IgD-negative memory B cell (primary cell): Measurements from ENCODE around the gene BAHCC1. TPM values are rescaled to one million over a fixed set of nuclear protein-coding genes. Genes with fewer than 3 reads are reported as not detected.

Experiments used
- H3K27ac Mint-ChIP-seq, 3 donors: one replicate each; pipeline ENCODE4 v1.8.0; 2020 to 2022; ENCODE audit warnings: mild to moderate bottlenecking in 3 of 3, mixed read lengths in 3 of 3, moderate library complexity in 1 of 3
- H3K27me3 Mint-ChIP-seq: one replicate; pipeline ENCODE4 v1.8.0; 2021; ENCODE audit warnings: mixed read lengths
- H3K36me3 Mint-ChIP-seq: one replicate; pipeline ENCODE4 v1.8.0; 2020; ENCODE audit warnings: mild to moderate bottlenecking, mixed read lengths
- H3K4me1 Mint-ChIP-seq, 3 donors: one replicate each; pipeline ENCODE4 v1.8.0; 2020 to 2022; ENCODE audit warnings: mixed read lengths in 3 of 3, mild to moderate bottlenecking in 1 of 3
- H3K4me3 Mint-ChIP-seq, 4 donors: one replicate each; pipeline ENCODE4 v1.8.0; 2020 to 2022; ENCODE audit warnings: mild to moderate bottlenecking in 4 of 4, mixed read lengths in 4 of 4, moderate library complexity in 3 of 4
- H3K9me3 Mint-ChIP-seq, 3 donors: one replicate each; pipeline ENCODE4 v1.8.0; 2020 to 2021; ENCODE audit warnings: mixed read lengths in 3 of 3, mild to moderate bottlenecking in 1 of 3
- polyA plus RNA-seq: library from polyadenylated mRNA; unstranded; fragments of 300-500 nt; fragmentation: Illumina TruSeq; gene quantifications from one replicate; pipeline ENCODE4 v1.2.3, GENCODE V29; 2021

BAHCC1 gene
- polyA plus RNA-seq, 1 donor from 2014 or later, result not detected

DNA sequence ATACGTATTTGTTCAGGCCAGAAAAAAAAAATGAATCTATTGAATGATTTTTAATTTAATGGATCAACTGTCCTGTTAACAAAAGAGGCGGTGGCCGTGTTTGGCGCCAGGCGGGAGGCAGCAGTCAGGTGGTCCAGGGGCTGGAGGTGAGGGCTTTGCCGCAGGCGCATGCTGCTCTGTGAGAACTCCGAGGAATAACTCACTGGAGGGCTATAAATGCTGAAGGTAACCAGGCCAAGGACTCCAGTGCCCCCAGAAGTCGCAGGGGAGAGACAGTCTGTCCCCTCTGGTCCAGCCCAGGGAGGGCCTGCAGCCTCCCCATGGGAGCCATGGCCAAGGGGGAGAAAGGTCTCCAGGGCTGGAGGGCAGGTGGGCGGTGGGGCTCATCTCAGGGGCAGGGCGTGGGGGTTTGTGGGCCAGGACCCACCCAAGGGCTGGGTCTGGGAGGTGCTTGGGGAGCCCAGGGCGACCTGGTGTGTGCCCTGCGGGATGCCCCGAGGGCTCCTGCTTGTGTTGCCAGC, 7.1 kb upstream of the BAHCC1 start:
- Mint-ChIP-seq H3K4me3 (peak overlapping the region; percentile 57 to 82 (median 66)), H3K27me3 (peaks cover 60% of the 10 kb centered on the region), H3K27ac (peak overlapping the region in 1 of 3 donors; percentile 71)

DNA sequence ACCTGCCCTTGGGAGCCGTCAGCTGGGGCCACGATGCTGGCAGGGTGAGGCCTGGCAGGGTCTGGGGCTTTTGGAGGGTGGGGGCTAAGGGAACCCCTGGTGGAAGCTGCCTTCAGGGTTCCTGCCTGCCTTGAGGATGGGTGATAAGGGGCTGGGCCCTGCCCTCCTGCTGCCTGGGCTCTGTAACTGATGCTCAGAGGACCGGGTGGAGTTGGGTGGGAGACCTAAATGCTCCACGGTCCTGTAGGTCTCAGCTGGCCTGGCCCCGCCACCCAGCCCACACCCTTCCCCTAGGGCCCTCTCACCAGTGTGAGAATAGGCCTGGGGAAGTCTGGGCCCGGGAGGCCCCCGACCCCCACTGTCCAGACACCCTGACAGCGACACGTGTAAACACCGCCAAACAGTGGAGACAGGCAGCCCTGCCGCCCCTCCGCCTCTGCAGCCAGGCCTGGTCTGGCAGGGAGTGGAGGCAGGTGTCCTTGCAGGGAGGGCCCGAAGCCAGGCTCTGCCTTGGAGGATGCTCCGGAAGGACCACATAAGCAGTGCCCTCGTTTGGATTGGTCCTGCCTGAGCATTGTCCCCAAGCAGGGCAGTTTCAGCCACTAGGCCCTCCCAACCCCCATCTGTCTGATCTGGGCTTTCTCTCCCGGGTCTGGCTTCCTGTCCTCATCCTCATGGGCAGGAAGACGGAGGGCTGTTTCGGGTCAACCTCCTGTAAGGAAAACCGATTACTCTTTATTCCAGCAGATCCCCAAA, 6.5 kb upstream of the BAHCC1 start:
- H3K36me3 Mint-ChIP-seq, result no peaks in the 10 kb centered on the region
- peak overlapping the region in 2 of 3 donors; percentile 25 to 74 for H3K27ac Mint-ChIP-seq
- H3K9me3 Mint-ChIP-seq, result no peaks in the 10 kb centered on the region
- no peaks in the 10 kb centered on the region for H3K4me1 Mint-ChIP-seq
- peak overlapping the region in 2 of 4 donors; percentile 28 to 56 for H3K4me3 Mint-ChIP-seq
- H3K27me3 Mint-ChIP-seq, result peaks cover 55% of the 10 kb centered on the region

More for the DNA sequence above, 7.1 kb upstream of the BAHCC1 start:
- H3K36me3 Mint-ChIP-seq, result no peaks in the 10 kb centered on the region
- H3K9me3 Mint-ChIP-seq, result no peaks in the 10 kb centered on the region
- H3K4me1 Mint-ChIP-seq, result no peaks in the 10 kb centered on the region

DNA sequence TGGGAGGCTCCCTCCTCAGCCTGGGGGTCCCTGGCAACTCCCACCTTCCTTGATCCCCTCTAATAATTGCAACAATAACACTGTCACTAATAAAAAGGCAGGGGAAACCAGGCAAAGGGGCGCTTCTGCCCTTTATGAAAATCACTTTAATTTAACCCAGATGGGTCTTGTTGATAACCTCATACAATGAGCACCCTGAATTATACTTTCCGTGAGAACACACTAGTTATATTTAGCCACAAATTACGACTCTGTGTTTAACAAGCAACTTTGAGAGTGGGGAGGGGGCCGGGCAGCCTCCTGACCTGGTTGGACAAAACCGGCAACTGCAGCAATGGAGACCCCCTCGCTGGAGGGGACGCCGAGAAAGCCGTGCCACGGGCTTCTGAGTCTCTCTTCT, 5.7 kb upstream of the BAHCC1 start:
- H3K27me3 Mint-ChIP-seq, result peaks cover 57% of the 10 kb centered on the region
- H3K36me3 Mint-ChIP-seq, result no peaks in the 10 kb centered on the region
- peak overlapping the region in 1 of 3 donors; percentile 25 for H3K27ac Mint-ChIP-seq
- peaks cover 3 to 5% (median 3%) of the 10 kb centered on the region in 3 donors for H3K4me1 Mint-ChIP-seq
- no peaks in the 10 kb centered on the region for H3K9me3 Mint-ChIP-seq
- peak overlapping the region in 1 of 4 donors; percentile 56 for H3K4me3 Mint-ChIP-seq

DNA sequence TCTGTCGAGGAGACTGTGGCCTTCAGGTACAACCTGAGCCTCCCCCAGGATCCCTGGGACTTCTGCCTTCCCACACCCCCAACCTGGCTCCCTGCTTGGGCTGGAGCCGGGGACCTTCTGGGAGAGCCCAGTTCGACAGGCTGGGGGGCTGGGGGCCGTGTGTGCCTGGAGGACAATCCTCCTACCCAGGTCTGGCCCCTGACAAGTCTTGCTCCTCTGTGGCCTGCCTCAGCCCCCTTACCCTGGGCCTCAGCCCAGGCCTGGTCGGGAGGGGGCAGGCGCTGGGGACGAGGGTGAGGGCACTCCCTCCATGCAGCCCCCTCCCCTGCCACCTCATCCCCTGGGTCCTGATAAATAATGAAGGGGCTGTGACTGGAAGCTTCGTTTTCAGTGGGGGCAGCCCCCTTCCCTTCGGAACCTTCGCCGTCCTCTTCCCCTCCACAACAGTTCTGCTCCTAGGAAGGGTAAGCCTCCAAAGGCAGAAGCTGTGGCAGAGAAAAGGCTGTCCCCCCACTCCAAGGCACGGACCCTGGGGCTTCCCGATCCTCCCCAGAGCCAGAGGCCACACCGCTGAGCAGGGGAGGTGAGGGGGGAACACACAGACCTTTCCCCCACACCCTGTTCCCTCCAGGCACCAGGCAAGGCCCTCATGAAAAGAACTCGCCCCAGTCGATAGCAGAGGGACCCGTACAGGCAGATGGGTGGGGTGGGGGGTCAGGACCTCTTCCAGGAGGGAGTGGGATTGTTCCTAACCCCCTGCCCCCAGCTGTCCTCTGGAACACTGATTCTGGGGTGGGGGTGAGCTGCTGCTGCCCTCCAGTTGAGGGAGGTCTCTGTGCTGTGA, 5.0 kb upstream of the BAHCC1 start:
- no peak overlapping the region for H3K27ac Mint-ChIP-seq
- H3K4me3 Mint-ChIP-seq, result peak overlapping the region in 2 of 4 donors; percentile 37 to 56
- peaks cover 55% of the 10 kb centered on the region for H3K27me3 Mint-ChIP-seq
- H3K9me3 Mint-ChIP-seq, result peaks cover 0 to 3% (median 0%) of the 10 kb centered on the region in 3 donors
- peaks cover 3 to 9% (median 3%) of the 10 kb centered on the region in 3 donors for H3K4me1 Mint-ChIP-seq
- no peaks in the 10 kb centered on the region for H3K36me3 Mint-ChIP-seq

DNA sequence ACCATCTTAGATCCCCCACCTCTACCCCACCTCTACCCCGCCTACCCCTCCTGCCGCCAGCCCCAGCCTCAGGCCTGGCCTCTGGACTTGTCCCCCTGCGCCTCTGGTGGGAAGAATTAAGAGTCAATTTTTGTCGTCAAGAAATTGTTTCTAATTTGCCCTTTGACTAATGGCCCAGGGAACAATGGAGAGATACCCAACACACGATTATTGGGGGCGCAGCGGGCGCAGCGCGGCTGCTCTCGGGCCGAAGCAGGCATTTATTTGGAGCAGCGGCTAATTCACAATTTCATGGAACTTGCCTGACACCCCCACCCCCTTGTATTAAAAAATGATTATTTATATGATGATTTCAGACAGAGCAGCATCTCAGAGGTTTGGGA, 4.4 kb upstream of the BAHCC1 start:
- H3K4me3 Mint-ChIP-seq, result peak overlapping the region in 1 of 4 donors; percentile 63
- H3K4me1 Mint-ChIP-seq, result peaks cover 3 to 11% (median 3%) of the 10 kb centered on the region in 3 donors
- H3K27me3 Mint-ChIP-seq, result peaks cover 52% of the 10 kb centered on the region
- H3K36me3 Mint-ChIP-seq, result no peaks in the 10 kb centered on the region
- H3K9me3 Mint-ChIP-seq, result peaks cover 0 to 4% (median 0%) of the 10 kb centered on the region in 3 donors
- H3K27ac Mint-ChIP-seq, result peak overlapping the region in 2 of 3 donors; percentile 56 to 86

DNA sequence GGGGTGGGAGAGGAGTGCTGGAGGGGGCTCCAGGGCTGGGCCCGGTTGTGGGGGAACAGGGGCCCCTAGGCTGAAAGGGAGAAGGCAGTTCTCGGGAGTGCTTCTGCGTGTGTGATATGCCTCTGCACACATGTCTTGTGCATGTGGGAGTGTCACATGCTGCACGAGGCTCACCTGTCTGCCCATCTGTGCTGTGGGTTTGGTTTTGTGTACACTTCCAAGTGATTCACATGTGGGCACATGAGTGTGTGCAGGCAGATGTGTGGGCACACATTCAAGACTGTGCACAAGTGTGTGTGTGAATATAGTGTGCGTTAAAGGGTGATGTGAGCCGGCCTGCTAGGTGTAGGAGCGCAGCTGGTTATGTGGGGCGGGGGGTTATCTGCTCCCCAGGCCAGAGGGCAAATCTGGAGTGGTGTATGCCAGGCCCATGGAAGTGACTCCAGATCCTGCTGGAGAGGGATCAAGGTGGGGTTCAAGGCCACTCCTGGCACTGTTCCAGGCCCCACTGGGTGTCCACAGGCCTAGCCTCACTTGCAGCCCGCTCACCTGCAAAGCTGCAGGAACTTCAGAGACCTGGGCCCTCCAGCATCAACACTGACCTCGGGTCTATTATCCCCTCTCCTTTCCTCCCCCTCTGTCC, 3.8 kb upstream of the BAHCC1 start:
- Mint-ChIP-seq H3K27ac (peak overlapping the region; percentile 39 to 86 (median 56)), H3K4me1 (peaks cover 3 to 11% (median 3%) of the 10 kb centered on the region in 3 donors), H3K4me3 (peak overlapping the region in 2 of 4 donors; percentile 47 to 63), H3K27me3 (peaks cover 47% of the 10 kb centered on the region), H3K9me3 (peaks cover 0 to 4% (median 0%) of the 10 kb centered on the region in 3 donors), H3K36me3 (no peaks in the 10 kb centered on the region)

DNA sequence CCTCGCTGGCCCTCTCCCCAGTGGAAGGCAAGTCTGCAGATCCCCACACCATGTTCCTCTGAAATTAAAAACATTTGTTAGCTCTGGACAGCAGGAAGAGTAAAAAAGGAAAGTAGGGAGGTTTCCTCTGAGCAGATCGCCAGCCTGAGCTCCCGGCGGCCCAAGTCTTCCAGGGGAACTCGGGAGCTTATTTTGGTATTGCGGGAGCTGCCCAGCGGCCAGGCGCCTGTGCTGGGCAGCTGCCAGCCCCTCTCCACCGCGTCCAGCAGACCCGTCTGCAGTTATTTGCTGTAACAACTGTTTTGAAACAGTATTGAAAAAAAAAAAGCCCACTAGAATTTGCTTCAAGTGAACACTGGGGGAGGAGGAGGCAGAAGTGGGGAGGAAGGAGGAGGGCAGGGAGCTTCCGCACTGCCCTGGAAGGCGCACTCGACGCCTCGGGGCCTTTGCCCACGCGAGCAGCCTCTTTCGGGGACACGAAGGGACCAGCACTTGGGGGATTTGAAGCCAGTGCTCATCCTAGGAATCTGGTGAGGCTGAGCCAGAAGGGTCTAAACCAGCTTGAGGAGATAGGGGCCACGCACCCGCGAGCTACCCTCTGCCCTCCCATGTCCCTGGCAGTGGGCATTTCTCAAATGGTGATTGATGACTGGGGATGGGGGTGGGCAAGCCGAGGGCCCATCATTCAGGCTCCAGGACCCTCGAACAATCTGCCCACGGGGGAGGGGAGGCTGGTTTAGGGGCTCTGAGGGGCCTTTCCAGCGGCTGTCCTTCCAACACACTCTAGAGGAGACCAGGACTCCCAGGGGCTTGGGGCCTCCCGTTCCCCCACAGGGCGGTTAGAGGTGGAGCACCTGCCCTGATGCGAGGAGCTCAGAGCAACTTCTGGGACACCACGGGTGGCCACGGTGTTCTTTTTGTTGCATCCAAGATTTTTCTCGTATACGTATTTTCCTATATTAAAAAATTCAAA, 3.0 kb upstream of the BAHCC1 start:
- Mint-ChIP-seq H3K4me1 (peaks cover 3 to 11% (median 3%) of the 10 kb centered on the region in 3 donors), H3K4me3 (peak overlapping the region; percentile 32 to 67 (median 55)), H3K27ac (peak overlapping the region; percentile 86 to 88 (median 87)), H3K27me3 (peaks cover 50% of the 10 kb centered on the region), H3K36me3 (no peaks in the 10 kb centered on the region), H3K9me3 (peaks cover 0 to 4% (median 0%) of the 10 kb centered on the region in 3 donors)

DNA sequence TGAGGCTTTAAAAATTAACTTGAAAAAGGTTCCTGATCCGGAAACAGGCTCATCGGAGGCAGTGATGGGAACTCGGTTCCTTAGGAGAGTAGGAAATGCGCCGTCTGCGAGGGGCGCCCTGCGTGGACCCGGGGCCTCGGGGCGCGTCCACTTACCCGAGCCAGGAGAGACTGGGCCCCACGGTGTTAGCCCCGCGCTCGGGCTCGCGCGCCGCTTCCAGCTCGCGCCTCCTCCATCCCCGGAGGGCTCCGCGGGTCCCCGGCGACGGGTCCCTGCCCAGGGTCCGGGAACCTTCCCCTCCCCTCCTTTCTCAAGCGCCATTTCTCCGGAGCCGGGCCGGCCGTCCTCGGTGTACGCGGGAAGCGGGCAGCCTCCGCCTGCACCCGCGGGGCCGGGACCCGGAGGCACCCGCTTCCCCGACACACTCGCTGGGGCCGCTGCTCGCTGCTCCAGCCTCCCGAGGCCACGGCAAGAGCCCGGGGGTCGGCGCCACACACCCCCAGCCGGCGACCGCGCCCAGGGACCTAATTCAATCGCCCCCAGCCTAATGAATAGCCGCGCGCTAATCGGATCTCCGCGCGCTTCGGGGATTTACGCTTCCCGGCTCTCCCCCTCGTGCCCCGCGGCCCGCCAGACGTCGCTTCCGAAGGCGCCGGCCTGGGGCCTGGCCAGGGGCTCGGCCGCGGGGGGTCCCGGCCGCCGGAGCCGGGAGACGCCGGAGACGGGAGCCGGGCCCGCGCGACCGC, 2.2 kb upstream of the BAHCC1 start:
- Mint-ChIP-seq H3K27me3 (peaks cover 52% of the 10 kb centered on the region), H3K27ac (peak overlapping the region; percentile 86 to 88 (median 87)), H3K4me1 (peaks cover 3 to 11% (median 6%) of the 10 kb centered on the region in 3 donors), H3K4me3 (peak overlapping the region; percentile 30 to 67 (median 42)), H3K36me3 (no peaks in the 10 kb centered on the region), H3K9me3 (peaks cover 0 to 7% (median 0%) of the 10 kb centered on the region in 3 donors)

DNA sequence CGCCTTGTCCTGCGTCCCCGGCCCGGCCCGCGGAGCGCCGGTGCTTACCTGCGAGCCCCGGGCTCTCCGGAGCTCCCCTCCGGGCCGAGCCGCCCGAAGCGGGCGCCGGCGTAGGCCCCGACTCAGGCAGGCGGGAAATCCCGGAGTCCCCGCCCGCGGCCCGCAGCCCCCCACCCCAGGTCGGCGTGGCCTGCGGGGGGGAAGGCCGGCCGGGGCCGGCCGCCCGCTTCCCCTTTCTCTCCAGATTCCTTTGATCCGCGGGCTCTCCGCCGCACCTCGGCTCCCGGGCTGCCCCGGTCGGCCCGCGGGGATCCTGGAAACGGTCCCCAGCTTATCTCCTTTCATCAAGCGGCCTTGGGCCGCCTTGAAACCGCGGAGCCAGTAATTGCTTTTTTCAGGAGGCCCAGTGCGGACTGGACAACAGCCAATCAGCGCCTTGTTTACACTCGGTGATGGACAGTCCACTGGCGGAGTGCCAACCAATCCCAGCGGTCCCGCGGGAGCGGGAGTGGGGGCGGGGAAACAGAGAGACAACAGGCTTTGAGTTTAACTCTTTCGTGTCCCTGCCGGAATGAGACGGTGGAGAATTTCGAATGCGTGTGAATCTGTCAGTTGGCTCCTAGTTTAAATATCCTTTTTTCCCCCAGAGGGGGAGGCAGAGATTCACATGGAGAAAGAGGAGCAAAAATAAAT, 1.4 kb upstream of the BAHCC1 start:
- Mint-ChIP-seq H3K27ac (peak overlapping the region; percentile 93 to 99 (median 97)), H3K9me3 (peaks cover 0 to 8% (median 0%) of the 10 kb centered on the region in 3 donors), H3K4me1 (peaks cover 5 to 13% (median 7%) of the 10 kb centered on the region in 3 donors), H3K4me3 (peak overlapping the region in 3 of 4 donors; percentile 33 to 89 (median 78)), H3K36me3 (no peaks in the 10 kb centered on the region), H3K27me3 (peaks cover 50% of the 10 kb centered on the region)

DNA sequence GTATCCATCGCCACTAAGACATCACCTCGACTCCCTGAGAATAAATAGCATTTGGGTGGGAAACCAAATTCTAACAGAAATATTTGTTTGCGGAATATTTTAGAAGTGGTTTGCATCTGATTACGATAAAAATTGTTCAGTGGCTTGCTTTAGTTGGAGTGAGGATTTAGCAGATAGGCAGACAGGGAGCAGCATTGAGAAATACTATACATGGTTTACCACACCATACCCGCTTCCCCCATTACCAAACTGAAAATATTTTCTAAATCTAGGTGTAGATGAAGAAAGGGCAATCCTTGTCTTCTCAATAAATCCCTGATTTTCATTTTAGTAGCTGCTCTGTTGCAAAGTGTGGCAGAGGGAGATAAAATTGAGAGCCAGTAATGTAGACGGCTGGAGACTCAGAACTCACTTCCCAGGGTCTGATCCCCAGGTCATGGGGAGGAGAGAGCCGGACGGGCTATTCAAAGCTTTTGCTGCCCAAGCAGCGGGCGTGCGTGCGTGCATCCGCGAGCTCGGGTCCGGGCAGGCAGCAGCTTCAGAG, 808 bp upstream of the BAHCC1 start:
- Mint-ChIP-seq H3K4me1 (peaks cover 7 to 16% (median 7%) of the 10 kb centered on the region in 3 donors), H3K4me3 (peak overlapping the region in 2 of 4 donors; percentile 75 to 89), H3K36me3 (no peaks in the 10 kb centered on the region), H3K27me3 (peaks cover 52% of the 10 kb centered on the region), H3K9me3 (peaks cover 0 to 9% (median 0%) of the 10 kb centered on the region in 3 donors), H3K27ac (peak overlapping the region; percentile 93 to 99 (median 97))

DNA sequence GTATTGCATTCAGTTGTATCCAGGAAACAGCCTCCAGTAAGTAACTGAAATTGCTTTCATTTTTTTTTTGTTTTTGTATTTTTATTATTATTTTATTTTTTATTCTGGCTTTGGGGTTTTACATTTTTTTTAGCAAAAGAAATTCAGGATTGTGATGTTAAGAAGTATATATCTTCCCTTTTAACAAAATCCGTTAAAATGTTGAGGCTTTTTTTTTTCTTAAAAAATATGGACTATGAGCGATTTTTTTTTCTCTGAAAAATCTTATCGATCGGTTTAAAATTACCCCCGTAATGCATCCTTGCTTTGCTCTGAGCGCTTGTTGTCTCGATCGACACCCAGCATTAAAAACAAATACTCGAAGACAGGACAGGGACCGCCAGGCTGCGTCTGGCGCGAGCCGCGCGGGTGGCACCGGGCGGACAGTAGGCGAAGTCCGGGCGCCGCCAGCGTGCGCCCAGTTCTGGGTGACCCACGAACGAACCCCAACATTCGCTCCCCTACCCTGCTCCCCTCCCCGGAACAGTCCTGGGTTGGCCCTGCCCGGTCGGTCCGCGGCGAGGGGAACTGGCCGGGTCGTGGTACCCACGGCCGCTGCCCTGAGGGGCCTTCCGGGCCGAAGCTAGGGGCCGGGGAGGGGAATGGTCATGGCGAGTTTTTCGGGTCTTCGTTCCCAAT, 482 bp downstream of the BAHCC1 start:
- peak overlapping the region; percentile 93 to 99 (median 97) for H3K27ac Mint-ChIP-seq
- peaks cover 9 to 16% (median 10%) of the 10 kb centered on the region in 3 donors for H3K4me1 Mint-ChIP-seq
- H3K9me3 Mint-ChIP-seq, result peaks cover 0 to 9% (median 0%) of the 10 kb centered on the region in 3 donors
- H3K36me3 Mint-ChIP-seq, result peaks cover 2% of the 10 kb centered on the region
- H3K4me3 Mint-ChIP-seq, result peak overlapping the region in 2 of 4 donors; percentile 79 to 89
- peaks cover 52% of the 10 kb centered on the region for H3K27me3 Mint-ChIP-seq

DNA sequence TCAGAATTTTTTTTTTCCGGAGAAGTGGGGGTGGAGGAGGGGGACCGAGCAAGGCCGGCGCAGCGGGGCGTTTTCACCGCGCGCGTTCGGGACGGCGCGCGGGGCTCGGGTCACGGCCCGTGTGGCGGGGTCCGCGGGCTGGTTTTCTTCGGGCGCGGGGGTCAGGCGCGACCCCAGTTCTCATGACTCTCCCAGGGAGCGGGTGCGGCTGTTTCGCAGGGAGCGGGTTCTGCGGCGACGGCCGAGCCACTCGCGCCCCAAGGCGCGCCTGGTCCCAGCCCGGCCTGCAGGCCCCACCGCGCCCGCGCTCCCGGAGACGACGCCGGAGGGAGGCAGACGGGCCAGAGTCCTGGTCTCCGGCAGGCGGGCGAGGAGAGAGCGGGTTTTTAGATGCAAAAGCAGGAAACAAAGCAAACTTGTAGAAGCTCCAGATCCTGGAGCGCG, 1.0 kb downstream of the BAHCC1 start:
- Mint-ChIP-seq H3K36me3 (peaks cover 2% of the 10 kb centered on the region), H3K27ac (peak overlapping the region in 2 of 3 donors; percentile 39 to 94), H3K4me1 (peaks cover 9 to 16% (median 10%) of the 10 kb centered on the region in 3 donors), H3K27me3 (peaks cover 50% of the 10 kb centered on the region), H3K4me3 (no peak overlapping the region), H3K9me3 (peaks cover 0 to 9% (median 0%) of the 10 kb centered on the region in 3 donors)
